Urothelium cell line (cell line): ENCODE data around the gene PPP1R9A.

ENCODE experiments used
- DNase-seq: peaks from one replicate; pipeline ENCODE4 v3.0.0; 2011; ENCODE audit warnings: low spot score, mixed read lengths
- FAIRE-seq: peaks from 2 replicates; lab custom pipeline; 2011; peaks lifted over from hg19 to GRCh38; lab: Jason Lieb, UNC

PPP1R9A gene

GRCh38 chr7:95303013-95303905 lies 395.9 kb downstream of the PPP1R9A start:
- DNase-seq (peak; percentile 28), FAIRE-seq (no peak)

GRCh38 chr7:95304990-95305389 lies 397.6 kb downstream of the PPP1R9A start:
- no peak for FAIRE-seq
- DNase-seq = no peak

- FAIRE-seq (no peak), DNase-seq (no peak)
These were observed 402.6 kb downstream of the PPP1R9A start for GRCh38 chr7:95309951-95310350.

GRCh38 chr7:95311389-95311788 lies 404.0 kb downstream of the PPP1R9A start:
- DNase-seq (no peak), FAIRE-seq (no peak)

GRCh38 chr7:95312561-95312960 lies 405.2 kb downstream of the PPP1R9A start:
- FAIRE-seq (no peak), DNase-seq (no peak)

- FAIRE-seq (no peak), DNase-seq (no peak)
These were observed 409.2 kb downstream of the PPP1R9A start for GRCh38 chr7:95316588-95316987.

- no peak for DNase-seq
- no peak for FAIRE-seq
These were observed 410.2 kb downstream of the PPP1R9A start for GRCh38 chr7:95317546-95317945.

GRCh38 chr7:95317966-95318365 lies 410.6 kb downstream of the PPP1R9A start:
- DNase-seq (no peak), FAIRE-seq (no peak)

GRCh38 chr7:95318501-95319100 lies 411.2 kb downstream of the PPP1R9A start:
- FAIRE-seq = no peak
- no peak for DNase-seq

GRCh38 chr7:95319570-95319969 lies 412.2 kb downstream of the PPP1R9A start:
- no peak for FAIRE-seq
- no peak for DNase-seq

GRCh38 chr7:95320651-95321050 lies 413.3 kb downstream of the PPP1R9A start:
- FAIRE-seq = no peak
- no peak for DNase-seq

- FAIRE-seq (no peak), DNase-seq (no peak)
These were observed 414.3 kb downstream of the PPP1R9A start for GRCh38 chr7:95321720-95322119.

GRCh38 chr7:95322396-95322795 lies 415.0 kb downstream of the PPP1R9A start:
- DNase-seq = no peak

GRCh38 chr7:95322854-95323253 lies 415.5 kb downstream of the PPP1R9A start:
- no peak for DNase-seq
- FAIRE-seq = no peak

More at GRCh38 chr7:95322396-95322795, 415.0 kb downstream of the PPP1R9A start:
- FAIRE-seq = no peak

GRCh38 chr7:95323410-95324129 lies 416.2 kb downstream of the PPP1R9A start:
- FAIRE-seq = no peak

GRCh38 chr7:95324431-95324830 lies 417.0 kb downstream of the PPP1R9A start, which contains the start of gene PON1:
Gene PON1, minus strand, starts transcription at chr7:95324532. Its CDS starts 57 bp downstream, at chr7:95324475.
- FAIRE-seq = no peak
- no peak for DNase-seq

More at GRCh38 chr7:95323410-95324129, 416.2 kb downstream of the PPP1R9A start:
- DNase-seq = no peak

GRCh38 chr7:95327356-95327755 lies 420.0 kb downstream of the PPP1R9A start:
- FAIRE-seq (no peak), DNase-seq (no peak)

- FAIRE-seq (no peak), DNase-seq (no peak)
These were observed 423.0 kb downstream of the PPP1R9A start for GRCh38 chr7:95330204-95330960.

GRCh38 chr7:95330961-95331337 lies 423.6 kb downstream of the PPP1R9A start:
- DNase-seq (no peak), FAIRE-seq (peak; percentile 58)

GRCh38 chr7:95334447-95334846 lies 427.1 kb downstream of the PPP1R9A start:
- DNase-seq (no peak), FAIRE-seq (no peak)

- FAIRE-seq = peak; percentile 59
- DNase-seq = peak; percentile 45
These were observed 427.7 kb downstream of the PPP1R9A start for GRCh38 chr7:95335093-95335492.
